ENCODE data around the gene PROP1.
"Not testable (repeated sequence)": the region's sequence is repeated elsewhere in the genome, so short reads cannot be mapped to it uniquely, and the experiment has no call there.

DNA sequence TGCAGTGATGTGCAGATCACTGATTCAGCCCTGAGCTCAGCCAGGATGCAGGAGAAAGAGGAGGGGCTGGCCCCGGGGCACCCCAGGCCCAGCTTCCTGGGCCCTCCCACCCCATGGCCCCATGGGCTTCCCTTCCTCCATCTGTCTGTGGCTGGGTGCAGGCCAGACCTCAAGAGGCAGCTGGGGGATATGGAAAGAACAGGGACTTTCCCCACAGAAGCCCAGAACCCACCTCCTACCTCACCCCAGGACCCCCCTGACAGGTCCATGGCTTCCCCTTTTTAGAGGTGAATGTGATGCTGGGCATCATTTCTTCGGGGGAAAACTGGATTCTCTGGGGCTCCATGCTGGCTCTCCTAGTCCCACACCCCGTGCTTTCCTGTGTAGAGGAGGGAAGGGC, 53.1 kb downstream of the PROP1 start:
- TF ChIP-seq ARNTL (CRISPR knock-in tag; IDR thresholded peaks at IDR 0.05; ENCODE audit: borderline replicate concordance, low read depth); SNAI2 (CRISPR knock-in tag; IDR thresholded peaks at IDR 0.05): not testable (repeated sequence)
- TF ChIP-seq, protein P1, sequence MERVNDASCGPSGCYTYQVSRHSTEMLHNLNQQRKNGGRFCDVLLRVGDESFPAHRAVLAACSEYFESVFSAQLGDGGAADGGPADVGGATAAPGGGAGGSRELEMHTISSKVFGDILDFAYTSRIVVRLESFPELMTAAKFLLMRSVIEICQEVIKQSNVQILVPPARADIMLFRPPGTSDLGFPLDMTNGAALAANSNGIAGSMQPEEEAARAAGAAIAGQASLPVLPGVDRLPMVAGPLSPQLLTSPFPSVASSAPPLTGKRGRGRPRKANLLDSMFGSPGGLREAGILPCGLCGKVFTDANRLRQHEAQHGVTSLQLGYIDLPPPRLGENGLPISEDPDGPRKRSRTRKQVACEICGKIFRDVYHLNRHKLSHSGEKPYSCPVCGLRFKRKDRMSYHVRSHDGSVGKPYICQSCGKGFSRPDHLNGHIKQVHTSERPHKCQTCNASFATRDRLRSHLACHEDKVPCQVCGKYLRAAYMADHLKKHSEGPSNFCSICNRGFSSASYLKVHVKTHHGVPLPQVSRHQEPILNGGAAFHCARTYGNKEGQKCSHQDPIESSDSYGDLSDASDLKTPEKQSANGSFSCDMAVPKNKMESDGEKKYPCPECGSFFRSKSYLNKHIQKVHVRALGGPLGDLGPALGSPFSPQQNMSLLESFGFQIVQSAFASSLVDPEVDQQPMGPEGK (CRISPR knock-in tag; IDR thresholded peaks at IDR 0.05; ENCODE audit: borderline replicate concordance), result not testable (repeated sequence)

Measured in SK-N-SH treated with all-trans-retinoic acid at 6 μM for 48 hours (cell line).